ENCODE data around the gene TRPV3. TPM values are rescaled to one million over a fixed set of nuclear protein-coding genes. Genes with fewer than 3 reads are reported as not detected.

The TRPV3 gene
- total and polyA plus RNA-seq, 9 of the 15 experiments (the other 6 are each of a cell fraction or from before 2014, with no cell fraction given): 0.03 to 0.42 (median 0.11) TPM; not detected in 1

- TF ChIP-seq POU5F1 (IDR thresholded peaks at IDR 0.05; ENCODE audit: borderline replicate concordance, low read depth, low read length, partially characterized antibody) (no peak), PTRF (tag; IDR thresholded peaks at IDR 0.05) (no peak), NR2F6 (CRISPR knock-in tag; IDR thresholded peaks at IDR 0.05) (no peak), TCF3 (CRISPR knock-in tag; IDR thresholded peaks at IDR 0.05) (no peak), PYGO2 (tag; IDR thresholded peaks at IDR 0.05) (no peak), SAFB2 (IDR thresholded peaks at IDR 0.05; ENCODE audit: borderline replicate concordance, low read depth, low read length, severe bottlenecking) (no peak), RAD51 (IDR thresholded peaks at IDR 0.05; ENCODE audit: borderline replicate concordance, low read depth) (peak; percentile 66), KDM2B (CRISPR knock-in tag; IDR thresholded peaks at IDR 0.05) (no peak), MNT (conservative IDR thresholded peaks at IDR 0.05) (peak; percentile 75 to 80), RBBP5 (IDR thresholded peaks at IDR 0.05; ENCODE audit: borderline replicate concordance, insufficient read depth, low read length, poor library complexity, severe bottlenecking) (no peak), THRAP3 (IDR thresholded peaks at IDR 0.05; ENCODE audit: borderline replicate concordance) (no peak), LCOR (CRISPR knock-in tag; IDR thresholded peaks at IDR 0.05) (no peak), ZNF766 (CRISPR knock-in tag; conservative IDR thresholded peaks at IDR 0.05) (no peak), CBFA2T2 (conservative IDR thresholded peaks at IDR 0.05) (peak; percentile 61), KLF16 (IDR thresholded peaks at IDR 0.05) (no peak), TAF15 (IDR thresholded peaks at IDR 0.05; ENCODE audit: low read depth, low read length) (no peak), GATAD2B (IDR thresholded peaks at IDR 0.05; ENCODE audit: borderline replicate concordance) (no peak), PHF8 (IDR thresholded peaks at IDR 0.05; ENCODE audit: borderline replicate concordance, low read length) (no peak)
- TF ChIP-seq, protein P1, sequence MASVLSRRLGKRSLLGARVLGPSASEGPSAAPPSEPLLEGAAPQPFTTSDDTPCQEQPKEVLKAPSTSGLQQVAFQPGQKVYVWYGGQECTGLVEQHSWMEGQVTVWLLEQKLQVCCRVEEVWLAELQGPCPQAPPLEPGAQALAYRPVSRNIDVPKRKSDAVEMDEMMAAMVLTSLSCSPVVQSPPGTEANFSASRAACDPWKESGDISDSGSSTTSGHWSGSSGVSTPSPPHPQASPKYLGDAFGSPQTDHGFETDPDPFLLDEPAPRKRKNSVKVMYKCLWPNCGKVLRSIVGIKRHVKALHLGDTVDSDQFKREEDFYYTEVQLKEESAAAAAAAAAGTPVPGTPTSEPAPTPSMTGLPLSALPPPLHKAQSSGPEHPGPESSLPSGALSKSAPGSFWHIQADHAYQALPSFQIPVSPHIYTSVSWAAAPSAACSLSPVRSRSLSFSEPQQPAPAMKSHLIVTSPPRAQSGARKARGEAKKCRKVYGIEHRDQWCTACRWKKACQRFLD (CRISPR knock-in tag; IDR thresholded peaks at IDR 0.05): no peak
- TF ChIP-seq, protein P2, sequence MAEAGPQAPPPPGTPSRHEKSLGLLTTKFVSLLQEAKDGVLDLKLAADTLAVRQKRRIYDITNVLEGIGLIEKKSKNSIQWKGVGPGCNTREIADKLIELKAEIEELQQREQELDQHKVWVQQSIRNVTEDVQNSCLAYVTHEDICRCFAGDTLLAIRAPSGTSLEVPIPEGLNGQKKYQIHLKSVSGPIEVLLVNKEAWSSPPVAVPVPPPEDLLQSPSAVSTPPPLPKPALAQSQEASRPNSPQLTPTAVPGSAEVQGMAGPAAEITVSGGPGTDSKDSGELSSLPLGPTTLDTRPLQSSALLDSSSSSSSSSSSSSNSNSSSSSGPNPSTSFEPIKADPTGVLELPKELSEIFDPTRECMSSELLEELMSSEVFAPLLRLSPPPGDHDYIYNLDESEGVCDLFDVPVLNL (CRISPR knock-in tag; IDR thresholded peaks at IDR 0.05; ENCODE audit: low read depth): no peak
- TF ChIP-seq, protein P3, sequence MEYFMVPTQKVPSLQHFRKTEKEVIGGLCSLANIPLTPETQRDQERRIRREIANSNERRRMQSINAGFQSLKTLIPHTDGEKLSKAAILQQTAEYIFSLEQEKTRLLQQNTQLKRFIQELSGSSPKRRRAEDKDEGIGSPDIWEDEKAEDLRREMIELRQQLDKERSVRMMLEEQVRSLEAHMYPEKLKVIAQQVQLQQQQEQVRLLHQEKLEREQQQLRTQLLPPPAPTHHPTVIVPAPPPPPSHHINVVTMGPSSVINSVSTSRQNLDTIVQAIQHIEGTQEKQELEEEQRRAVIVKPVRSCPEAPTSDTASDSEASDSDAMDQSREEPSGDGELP (CRISPR knock-in tag; IDR thresholded peaks at IDR 0.05; ENCODE audit: borderline replicate concordance): peak; percentile 95
These were observed at the start of gene TRPV3 (continued) for GRCh38 chr17:3557768-3558583.
